HEK293 (cell line): Measurements from ENCODE around the gene SPAST.

Source experiments
- ZFP37 ChIP-seq: fragments of 450-650 bp; formaldehyde crosslinking; IDR thresholded peaks from 2 replicates; pipeline ENCODE4 v1.5.1; 2016; ENCODE audit warnings: missing biosample characterization, missing genetic modification characterization
- ZNF645 ChIP-seq: fragments of 450-650 bp; formaldehyde crosslinking; IDR thresholded peaks from 2 replicates; pipeline ENCODE4; 2016; ENCODE audit warnings: missing biosample characterization, missing genetic modification characterization
- ZNF768 ChIP-seq: fragments of 450-650 bp; formaldehyde crosslinking; IDR thresholded peaks from 2 replicates; pipeline ENCODE4 v1.5.1; 2018; ENCODE audit warnings: missing biosample characterization, mild to moderate bottlenecking, missing genetic modification characterization

- TF ChIP-seq ZNF645 (no peak), ZNF768 (tag by site-specific recombination) (no peak), ZFP37 (tag by site-specific recombination) (no peak)
Observed at GRCh38 chr2:32159678-32160077, 96.3 kb downstream of the SPAST start.
